ENCODE results near the gene USP7.

Gene USP7

GRCh38 chr16:8859913-8860881 is 103.5 kb downstream of the USP7 start:
- intact Hi-C loops (cut with DNase I), result loop anchor here (10.0 kb wide), 1 partner anchor 185 kb away; the partner anchor contains the start of gene ABAT
- DNase-seq, result peak in 6 of 42 donors; percentile 6 to 36 (median 12)

DNA sequence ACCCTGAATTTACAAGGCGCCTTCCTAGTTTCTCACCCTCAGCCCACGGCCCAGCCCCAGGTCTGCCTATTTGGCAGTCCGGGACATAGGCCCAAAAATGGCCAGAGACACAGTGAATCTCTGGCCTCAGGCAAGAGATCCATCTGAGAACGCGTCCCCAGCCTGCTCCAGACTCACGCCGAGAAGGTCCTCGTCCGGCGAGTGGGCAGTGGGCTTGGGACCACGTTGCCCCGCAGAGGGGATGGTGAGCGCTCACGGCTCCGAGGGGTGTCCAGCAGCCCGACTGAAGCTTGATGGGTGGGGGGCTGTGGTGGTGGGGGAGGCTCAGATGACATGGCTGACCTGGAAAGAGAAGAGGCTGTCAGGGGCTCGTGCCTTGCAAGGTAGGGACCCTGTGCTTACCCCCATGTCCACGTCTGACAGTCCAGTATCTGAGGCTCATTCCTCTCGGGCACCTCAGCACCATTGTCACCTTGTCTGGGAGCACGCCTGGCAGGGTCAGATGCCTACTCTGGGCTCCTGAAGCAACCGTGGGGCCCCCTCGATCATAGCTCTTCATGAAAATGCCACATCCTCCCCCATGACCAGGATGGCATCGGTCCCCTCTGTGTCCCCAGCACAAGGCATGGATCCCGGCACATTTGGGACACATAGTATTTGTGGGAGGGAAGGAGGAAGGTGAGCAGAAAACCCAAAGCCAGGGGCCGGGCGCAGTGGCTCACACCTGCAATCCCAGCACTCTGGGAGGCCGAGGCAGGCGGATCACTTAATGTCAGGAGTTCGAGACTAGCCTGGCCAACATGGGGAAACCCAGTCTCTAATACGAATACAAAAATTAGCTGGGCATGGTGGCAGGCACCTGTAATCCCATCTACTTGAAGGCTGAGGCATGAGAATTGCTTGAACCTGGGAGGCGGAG is 104.5 kb downstream of the USP7 start:
- peak in 8 of 42 donors; percentile 1 to 41 (median 12) for DNase-seq
- intact Hi-C loops (cut with DNase I), result no loop called here

DNA sequence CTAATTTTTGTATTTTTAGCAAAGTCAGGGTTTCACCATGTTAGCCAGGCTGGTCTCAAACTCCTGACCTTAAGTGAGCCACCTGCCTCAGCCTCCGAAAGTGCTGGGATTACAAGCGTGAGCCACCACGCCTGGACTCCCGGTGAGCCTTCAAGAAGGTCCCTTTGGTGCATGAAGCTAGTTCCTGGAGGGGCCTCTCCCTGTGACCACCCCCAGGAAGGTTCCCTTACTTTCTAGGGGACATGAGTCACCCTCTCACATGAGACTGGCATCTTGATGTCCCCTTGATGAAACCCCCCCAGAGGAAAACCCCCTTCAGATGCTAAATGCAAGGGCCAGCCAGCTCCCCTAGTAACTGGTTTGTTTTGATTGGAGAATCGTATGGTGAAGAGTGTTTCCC is 107.7 kb downstream of the USP7 start:
- peak in 7 of 42 donors; percentile 2 to 27 (median 7) for DNase-seq
- intact Hi-C loops (cut with DNase I), result no loop called here

GRCh38 chr16:8855051-8855786 is 108.5 kb downstream of the USP7 start:
- peak in 11 of 42 donors; percentile 1 to 38 (median 9) for DNase-seq
- intact Hi-C loops (cut with DNase I), result no loop called here

DNA sequence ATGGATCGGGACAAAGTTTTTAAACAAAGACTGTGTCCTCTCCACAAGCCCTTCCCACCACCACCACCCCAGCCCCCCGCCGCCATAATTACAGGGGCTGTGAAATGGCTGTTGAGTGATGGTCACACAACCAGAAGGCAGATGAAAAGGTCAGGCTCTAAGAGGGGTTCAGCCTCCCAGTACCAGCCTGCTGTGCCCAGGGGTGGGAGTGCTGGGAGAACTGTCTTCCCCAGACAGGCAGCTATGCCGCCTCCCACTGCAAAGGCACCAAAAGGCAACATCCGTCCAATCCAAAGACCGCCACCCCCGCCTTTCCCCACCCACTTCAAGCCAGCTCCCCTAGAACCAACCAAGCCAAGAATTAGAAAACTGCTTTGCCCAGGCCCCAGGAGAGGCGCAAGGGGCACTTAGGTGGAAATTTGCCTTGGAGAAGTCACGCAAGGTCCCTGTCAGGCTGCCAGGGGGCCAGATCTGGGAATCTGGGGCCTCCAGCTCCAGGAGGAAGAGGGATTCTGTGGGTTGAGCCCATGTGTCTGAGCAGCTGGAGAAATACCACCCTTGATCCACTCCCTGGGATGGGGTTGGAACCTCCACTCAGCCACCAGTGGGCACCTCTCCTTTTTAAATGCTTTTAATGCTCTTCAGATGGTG is 109.3 kb downstream of the USP7 start:
- intact Hi-C loops (cut with DNase I), result no loop called here
- peak in 9 of 42 donors; percentile 3 to 32 (median 12) for DNase-seq

GRCh38 chr16:8853611-8854010 is 110.1 kb downstream of the USP7 start:
- intact Hi-C loops (cut with DNase I), result no loop called here
- peak in 4 of 42 donors; percentile 2 to 41 (median 8) for DNase-seq

- peak in 9 of 42 donors; percentile 2 to 37 (median 7) for DNase-seq
- intact Hi-C loops (cut with DNase I), result no loop called here
Observed at GRCh38 chr16:8853150-8853549, 110.6 kb downstream of the USP7 start.

GRCh38 chr16:8852534-8852933 is 111.2 kb downstream of the USP7 start:
- intact Hi-C loops (cut with DNase I), result no loop called here
- peak in 9 of 42 donors; percentile 4 to 54 (median 20) for DNase-seq

DNA sequence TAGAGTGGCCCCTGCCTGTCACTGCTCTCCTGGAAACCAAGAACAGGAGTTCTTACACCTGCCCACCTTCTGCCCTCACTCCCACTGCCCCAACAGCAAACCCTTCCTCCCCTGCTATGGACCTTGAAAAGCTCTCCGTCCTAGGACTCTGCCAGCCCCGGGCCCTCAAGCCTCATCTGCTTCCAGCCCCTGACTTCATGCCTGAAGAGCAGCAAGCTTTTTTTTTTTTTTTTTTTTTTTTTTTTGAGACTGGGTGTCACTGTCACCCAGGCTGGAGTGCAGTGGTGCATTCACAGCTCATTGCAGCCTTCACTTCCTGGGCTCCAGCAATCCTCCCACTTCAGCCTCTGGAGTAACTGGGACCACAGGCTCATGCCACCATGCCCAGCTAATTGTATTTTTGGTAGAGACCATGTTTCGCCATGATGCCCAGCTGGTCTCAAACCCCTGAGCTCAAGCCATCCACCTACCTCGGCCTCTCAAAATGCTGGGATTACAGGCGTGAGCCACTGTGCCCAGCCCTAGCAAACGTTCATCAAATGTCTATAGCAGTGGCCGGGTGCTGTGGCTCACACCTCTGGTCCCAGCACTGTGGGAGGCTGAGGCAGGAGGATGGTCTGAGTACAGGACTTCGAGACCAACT is 111.8 kb downstream of the USP7 start:
- DNase-seq, result peak in 5 of 42 donors; percentile 9 to 38 (median 17)
- intact Hi-C loops (cut with DNase I), result no loop called here

DNA sequence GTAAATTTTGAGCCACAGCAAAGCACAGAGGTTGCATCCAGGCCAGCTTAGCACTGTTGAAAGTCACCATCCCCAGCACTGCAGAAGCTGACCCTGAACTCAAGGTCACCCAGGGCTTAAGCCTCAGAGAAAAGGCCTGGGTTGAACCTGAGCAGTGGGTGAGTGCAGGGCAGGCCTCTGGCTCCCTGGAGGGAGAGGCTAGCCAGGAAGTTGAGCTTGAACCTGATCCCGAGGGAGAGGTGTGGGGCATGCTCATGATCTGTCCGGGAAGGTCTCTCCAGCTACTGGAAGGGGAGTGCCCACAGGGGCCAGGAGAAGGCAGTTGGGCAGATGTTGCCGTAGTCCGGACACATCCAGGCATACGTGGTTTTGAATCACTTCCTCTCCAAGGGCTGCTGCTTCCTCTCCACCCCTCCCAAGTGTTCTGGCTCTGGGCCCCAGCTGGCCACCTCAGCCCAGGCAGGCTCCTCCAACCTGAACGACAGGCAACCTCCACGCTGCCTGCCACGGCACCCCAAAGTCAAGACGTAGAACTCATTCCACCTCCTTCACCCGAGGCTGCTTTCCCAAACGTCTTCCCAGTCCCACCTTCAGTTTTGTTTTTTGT is 113.3 kb downstream of the USP7 start:
- intact Hi-C loops (cut with DNase I), result no loop called here
- DNase-seq, result peak in 6 of 42 donors; percentile 16 to 42 (median 26)

GRCh38 chr16:8849411-8850011 is 114.2 kb downstream of the USP7 start:
- DNase-seq, result peak in 28 of 42 donors; percentile 34 to 83 (median 62)
- intact Hi-C loops (cut with DNase I), result no loop called here

GRCh38 chr16:8848939-8849391 is 114.7 kb downstream of the USP7 start:
- peak in 8 of 42 donors; percentile 29 to 67 (median 56) for DNase-seq
- intact Hi-C loops (cut with DNase I), result no loop called here

DNA sequence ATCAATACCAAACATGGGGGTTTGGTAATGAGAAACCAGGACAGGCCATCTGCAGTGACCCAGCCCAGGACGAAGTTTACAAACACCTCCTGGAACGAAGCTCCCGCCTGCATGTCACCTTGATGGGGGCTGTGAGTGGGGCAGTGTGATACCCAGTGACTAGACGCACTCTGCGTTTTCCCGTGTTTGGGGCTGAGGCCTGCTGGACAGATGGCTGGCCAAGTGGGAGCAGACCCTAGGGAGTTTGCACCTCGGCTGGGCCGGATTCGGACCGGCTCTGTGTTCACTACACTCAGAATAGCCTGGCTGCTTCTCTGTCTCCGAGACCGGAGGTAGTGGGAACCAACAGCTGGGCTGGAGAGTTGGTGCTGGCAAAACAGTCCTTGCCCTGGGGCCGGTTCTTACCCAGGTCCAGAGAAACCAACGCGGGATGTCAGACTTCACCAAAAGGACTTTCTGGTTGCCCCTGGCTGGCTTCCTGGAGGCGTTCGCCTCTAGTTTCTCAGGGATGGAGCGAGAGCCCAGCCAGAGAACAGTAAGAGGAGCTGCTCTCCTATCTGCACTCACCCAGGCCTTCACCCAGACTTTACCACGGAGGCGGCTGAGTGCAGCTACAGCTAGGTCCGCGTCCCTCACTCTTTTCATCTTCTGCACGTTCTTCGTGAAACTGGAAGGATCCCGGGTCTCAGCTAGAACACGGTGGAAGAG is 115.3 kb downstream of the USP7 start:
- peak in 4 of 42 donors; percentile 16 to 43 (median 34) for DNase-seq

DNA sequence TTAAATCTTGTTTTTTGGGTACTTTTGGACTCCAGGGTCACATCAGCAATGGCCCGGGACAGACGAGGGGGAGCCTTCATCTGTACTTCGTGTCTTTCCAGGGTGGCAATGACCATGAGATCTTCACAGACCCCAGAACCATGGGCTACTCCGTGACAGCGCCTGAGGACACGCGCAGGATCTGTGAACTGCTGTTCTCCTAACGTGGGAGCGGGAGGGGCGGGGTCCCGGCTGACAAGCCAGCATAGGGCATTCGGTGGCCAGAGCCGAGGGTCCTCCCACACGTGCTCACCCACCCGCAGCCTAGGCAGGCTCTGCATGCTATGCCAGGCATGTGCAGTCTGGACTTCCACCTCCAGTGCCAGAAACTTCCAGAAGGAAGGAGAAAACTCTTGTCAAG is 116.1 kb downstream of the USP7 start:
- DNase-seq, result peak in 5 of 42 donors; percentile 16 to 42 (median 23)
- intact Hi-C loops (cut with DNase I), result no loop called here

More for the DNA sequence above, 115.3 kb downstream of the USP7 start:
- intact Hi-C loops (cut with DNase I), result no loop called here

DNA sequence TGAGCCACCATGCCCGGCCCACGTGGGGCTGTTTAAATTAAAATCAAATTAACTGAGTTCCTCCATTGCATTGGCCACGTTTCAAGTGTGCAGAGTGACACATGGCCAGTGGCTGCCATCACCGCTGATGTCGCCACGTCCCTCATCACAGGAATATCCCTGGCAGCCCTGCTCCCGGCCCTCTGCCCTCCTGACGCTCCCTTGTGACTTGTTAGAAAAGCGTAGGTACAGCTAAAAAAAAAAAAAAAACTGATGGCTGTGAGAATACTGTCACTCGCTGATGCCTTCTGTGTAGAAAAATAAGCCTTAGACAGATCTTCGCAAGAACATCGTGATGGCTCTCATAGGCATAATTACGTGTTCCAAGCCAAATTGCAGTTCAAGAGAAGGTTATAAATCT is 116.6 kb downstream of the USP7 start:
- intact Hi-C loops (cut with DNase I), result no loop called here

GRCh38 chr16:8846401-8846932 is 117.2 kb downstream of the USP7 start:
- DNase-seq, result peak in 3 of 42 donors; percentile 15 to 31 (median 27)

More for the DNA sequence above, 116.6 kb downstream of the USP7 start:
- peak in 12 of 42 donors; percentile 27 to 71 (median 50) for DNase-seq

More at GRCh38 chr16:8846401-8846932, 117.2 kb downstream of the USP7 start:
- intact Hi-C loops (cut with DNase I), result no loop called here

Measured in head of caudate nucleus (tissue), 42 donors.